ENCODE results near the gene C4orf51.

Gene C4orf51

GRCh38 chr4:145709336-145709735, 29.4 kb downstream of the C4orf51 start:
- in situ Hi-C loops (cut with MboI; ENCODE audit: low sequenced_read_pairs): no loop called here

GRCh38 chr4:145709843-145710242, 29.9 kb downstream of the C4orf51 start:
- in situ Hi-C loops (cut with MboI; ENCODE audit: low sequenced_read_pairs): no loop called here

GRCh38 chr4:145716200-145716599, 36.3 kb downstream of the C4orf51 start:
- in situ Hi-C loops (cut with MboI; ENCODE audit: low sequenced_read_pairs): no loop called here

- in situ Hi-C loops (cut with MboI; ENCODE audit: low sequenced_read_pairs): no loop called here
Measured at GRCh38 chr4:145716661-145717200, 36.8 kb downstream of the C4orf51 start.

GRCh38 chr4:145719752-145720624, 40.0 kb downstream of the C4orf51 start:
- in situ Hi-C loops (cut with MboI; ENCODE audit: low sequenced_read_pairs): no loop called here

GRCh38 chr4:145720656-145721055, 40.7 kb downstream of the C4orf51 start:
- in situ Hi-C loops (cut with MboI; ENCODE audit: low sequenced_read_pairs): no loop called here

- in situ Hi-C loops (cut with MboI; ENCODE audit: low sequenced_read_pairs): no loop called here
Measured at GRCh38 chr4:145722561-145722960, 42.6 kb downstream of the C4orf51 start.

GRCh38 chr4:145723336-145723735, 43.4 kb downstream of the C4orf51 start:
- in situ Hi-C loops (cut with MboI; ENCODE audit: low sequenced_read_pairs): no loop called here

GRCh38 chr4:145730026-145730425, 50.1 kb downstream of the C4orf51 start:
- in situ Hi-C loops (cut with MboI; ENCODE audit: low sequenced_read_pairs): no loop called here

- in situ Hi-C loops (cut with MboI; ENCODE audit: low sequenced_read_pairs): no loop called here
Measured at GRCh38 chr4:145731028-145731427, 51.1 kb downstream of the C4orf51 start.

- in situ Hi-C loops (cut with MboI; ENCODE audit: low sequenced_read_pairs): no loop called here
Measured at GRCh38 chr4:145732001-145732815, 52.3 kb downstream of the C4orf51 start.

GRCh38 chr4:145732895-145733880, 53.2 kb downstream of the C4orf51 start:
- in situ Hi-C loops (cut with MboI; ENCODE audit: low sequenced_read_pairs): no loop called here

GRCh38 chr4:145734031-145734430, 54.1 kb downstream of the C4orf51 start:
- in situ Hi-C loops (cut with MboI; ENCODE audit: low sequenced_read_pairs): no loop called here

- in situ Hi-C loops (cut with MboI; ENCODE audit: low sequenced_read_pairs): no loop called here
Measured at GRCh38 chr4:145734576-145735346, 54.8 kb downstream of the C4orf51 start.

GRCh38 chr4:145735347-145735675, 55.4 kb downstream of the C4orf51 start:
- in situ Hi-C loops (cut with MboI; ENCODE audit: low sequenced_read_pairs): no loop called here

- in situ Hi-C loops (cut with MboI; ENCODE audit: low sequenced_read_pairs): no loop called here
Measured at GRCh38 chr4:145735827-145736226, 55.9 kb downstream of the C4orf51 start.

- in situ Hi-C loops (cut with MboI; ENCODE audit: low sequenced_read_pairs): no loop called here
Measured at GRCh38 chr4:145736241-145736831, 56.4 kb downstream of the C4orf51 start.

- in situ Hi-C loops (cut with MboI; ENCODE audit: low sequenced_read_pairs): no loop called here
Measured at GRCh38 chr4:145739845-145740244, 59.9 kb downstream of the C4orf51 start.

- in situ Hi-C loops (cut with MboI; ENCODE audit: low sequenced_read_pairs): no loop called here
Measured at GRCh38 chr4:145740806-145741205, 60.9 kb downstream of the C4orf51 start.

All from HL-60/S4 (cell line).